ENCODE results near the gene NRXN3.

NRXN3 gene

GRCh38 chr14:79293482-79294177, 1123.5 kb downstream of the NRXN3 start:
- no peak for DNase-seq (ENCODE audit: low read depth)

GRCh38 chr14:79294499-79294898, 1124.3 kb downstream of the NRXN3 start:
- peak; percentile 26 for DNase-seq (ENCODE audit: low read depth)

GRCh38 chr14:79295385-79295784, 1125.2 kb downstream of the NRXN3 start:
- DNase-seq (ENCODE audit: low read depth): no peak

GRCh38 chr14:79298373-79298772, 1128.2 kb downstream of the NRXN3 start:
- no peak for DNase-seq (ENCODE audit: low read depth)

- DNase-seq (ENCODE audit: low read depth): no peak
Measured at GRCh38 chr14:79299162-79299561, 1129.0 kb downstream of the NRXN3 start.

GRCh38 chr14:79304279-79304678, 1134.1 kb downstream of the NRXN3 start:
- DNase-seq (ENCODE audit: low read depth): no peak

GRCh38 chr14:79306546-79306945, 1136.4 kb downstream of the NRXN3 start:
- no peak for DNase-seq (ENCODE audit: low read depth)

- DNase-seq (ENCODE audit: low read depth): no peak
Measured at GRCh38 chr14:79318371-79318770, 1148.2 kb downstream of the NRXN3 start.

GRCh38 chr14:79320561-79320960, 1150.4 kb downstream of the NRXN3 start:
- no peak for DNase-seq (ENCODE audit: low read depth)

GRCh38 chr14:79321070-79321469, 1150.9 kb downstream of the NRXN3 start:
- no peak for DNase-seq (ENCODE audit: low read depth)

GRCh38 chr14:79325071-79325470, 1154.9 kb downstream of the NRXN3 start:
- no peak for DNase-seq (ENCODE audit: low read depth)

GRCh38 chr14:79325557-79325956, 1155.4 kb downstream of the NRXN3 start:
- DNase-seq (ENCODE audit: low read depth): no peak

GRCh38 chr14:79328863-79329262, 1158.7 kb downstream of the NRXN3 start:
- peak; percentile 4 for DNase-seq (ENCODE audit: low read depth)

- no peak for DNase-seq (ENCODE audit: low read depth)
Measured at GRCh38 chr14:79331830-79332229, 1161.7 kb downstream of the NRXN3 start.

- no peak for DNase-seq (ENCODE audit: low read depth)
Measured at GRCh38 chr14:79332504-79333197, 1162.5 kb downstream of the NRXN3 start.

GRCh38 chr14:79333198-79333546, 1163.0 kb downstream of the NRXN3 start:
- DNase-seq (ENCODE audit: low read depth): no peak

- DNase-seq (ENCODE audit: low read depth): no peak
Measured at GRCh38 chr14:79334272-79334671, 1164.1 kb downstream of the NRXN3 start.

GRCh38 chr14:79337761-79338160, 1167.6 kb downstream of the NRXN3 start:
- DNase-seq (ENCODE audit: low read depth): no peak

- no peak for DNase-seq (ENCODE audit: low read depth)
Measured at GRCh38 chr14:79342942-79343341, 1172.8 kb downstream of the NRXN3 start.

- no peak for DNase-seq (ENCODE audit: low read depth)
Measured at GRCh38 chr14:79351011-79351410, 1180.8 kb downstream of the NRXN3 start.

GRCh38 chr14:79352076-79352630, 1182.0 kb downstream of the NRXN3 start:
- no peak for DNase-seq (ENCODE audit: low read depth)

- peak; percentile 52 for DNase-seq (ENCODE audit: low read depth)
Measured at GRCh38 chr14:79354336-79354735, 1184.2 kb downstream of the NRXN3 start.

- DNase-seq (ENCODE audit: low read depth): peak; percentile 8
Measured at GRCh38 chr14:79356040-79356439, 1185.9 kb downstream of the NRXN3 start.

- DNase-seq (ENCODE audit: low read depth): no peak
Measured at GRCh38 chr14:79357307-79357706, 1187.1 kb downstream of the NRXN3 start.
